Neural cell (in vitro differentiated cells): ENCODE data around the gene RHBDD3.

Source experiments
- EP300 ChIP-seq: fragments of 450-650 bp; conservative IDR thresholded peaks from 2 replicates; pipeline ENCODE4 v1.6.1; 2014; ENCODE audit warnings: antibody characterized with exemption, mild to moderate bottlenecking, moderate library complexity; ENCODE audit not compliant: poor library complexity, severe bottlenecking
- EZH2 ChIP-seq: fragments of 200-600, 300-800 bp; shearing (Covaris generic), sonication (generic); IDR thresholded peaks from 2 replicates; pipeline ENCODE4 v1.6.1; 2014; ENCODE audit warnings: antibody characterized with exemption, low read length, borderline replicate concordance, mild to moderate bottlenecking; ENCODE audit not compliant: insufficient read depth, poor library complexity, severe bottlenecking
- REST ChIP-seq: IDR thresholded peaks from 2 replicates; pipeline ENCODE4 v1.6.1; 2012; ENCODE audit warnings: borderline replicate concordance
- TF ChIP-seq, protein P1 (sequence below): fragments of 450-650 bp; IDR thresholded peaks from 2 replicates; pipeline ENCODE4 v1.5.1; 2014; ENCODE audit warnings: antibody characterized with exemption, mild to moderate bottlenecking, moderate library complexity; ENCODE audit not compliant: poor library complexity, severe bottlenecking

- TF ChIP-seq, protein P1, sequence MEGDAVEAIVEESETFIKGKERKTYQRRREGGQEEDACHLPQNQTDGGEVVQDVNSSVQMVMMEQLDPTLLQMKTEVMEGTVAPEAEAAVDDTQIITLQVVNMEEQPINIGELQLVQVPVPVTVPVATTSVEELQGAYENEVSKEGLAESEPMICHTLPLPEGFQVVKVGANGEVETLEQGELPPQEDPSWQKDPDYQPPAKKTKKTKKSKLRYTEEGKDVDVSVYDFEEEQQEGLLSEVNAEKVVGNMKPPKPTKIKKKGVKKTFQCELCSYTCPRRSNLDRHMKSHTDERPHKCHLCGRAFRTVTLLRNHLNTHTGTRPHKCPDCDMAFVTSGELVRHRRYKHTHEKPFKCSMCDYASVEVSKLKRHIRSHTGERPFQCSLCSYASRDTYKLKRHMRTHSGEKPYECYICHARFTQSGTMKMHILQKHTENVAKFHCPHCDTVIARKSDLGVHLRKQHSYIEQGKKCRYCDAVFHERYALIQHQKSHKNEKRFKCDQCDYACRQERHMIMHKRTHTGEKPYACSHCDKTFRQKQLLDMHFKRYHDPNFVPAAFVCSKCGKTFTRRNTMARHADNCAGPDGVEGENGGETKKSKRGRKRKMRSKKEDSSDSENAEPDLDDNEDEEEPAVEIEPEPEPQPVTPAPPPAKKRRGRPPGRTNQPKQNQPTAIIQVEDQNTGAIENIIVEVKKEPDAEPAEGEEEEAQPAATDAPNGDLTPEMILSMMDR = no peak
- TF ChIP-seq EP300 = no peak
- TF ChIP-seq EZH2 = no peak
- TF ChIP-seq REST = no peak
Observed at GRCh38 chr22:29211066-29211465, 56.7 kb downstream of the RHBDD3 start.
